Esophagus muscularis mucosa (tissue), 4 donors: ENCODE data around the gene CSTA.
"Not testable (repeated sequence)": the region's sequence is repeated elsewhere in the genome, so short reads cannot be mapped to it uniquely, and the experiment has no call there.

Experiments
- CTCF ChIP-seq, 3 experiments: fragments of 200-600 bp in 2 of 3; fragments of 450-650 bp in 1 of 3; sonication (generic) in 2 of 3; IDR thresholded peaks; one replicate each; pipeline ENCODE4 v1.5.1; 2017 to 2019; ENCODE audit warnings: antibody characterized with exemption in 3 of 3, mild to moderate bottlenecking in 2 of 3, moderate library complexity in 1 of 3
- EP300 ChIP-seq: sonication (generic); formaldehyde crosslinking; IDR thresholded peaks from one replicate; pipeline ENCODE4 v1.6.1; 2017; ENCODE audit warnings: antibody characterized with exemption
- POLR2A ChIP-seq: fragments of 450-650 bp; IDR thresholded peaks from one replicate; pipeline ENCODE4 v1.6.1; 2017; ENCODE audit warnings: antibody characterized with exemption, moderate library complexity, mild to moderate bottlenecking, low read depth
- POLR2AphosphoS5 ChIP-seq, 2 donors: sonication (generic); formaldehyde crosslinking; IDR thresholded peaks; one replicate each; pipeline ENCODE4 v1.6.1; 2017; ENCODE audit warnings: antibody characterized with exemption in 2 of 2

DNA sequence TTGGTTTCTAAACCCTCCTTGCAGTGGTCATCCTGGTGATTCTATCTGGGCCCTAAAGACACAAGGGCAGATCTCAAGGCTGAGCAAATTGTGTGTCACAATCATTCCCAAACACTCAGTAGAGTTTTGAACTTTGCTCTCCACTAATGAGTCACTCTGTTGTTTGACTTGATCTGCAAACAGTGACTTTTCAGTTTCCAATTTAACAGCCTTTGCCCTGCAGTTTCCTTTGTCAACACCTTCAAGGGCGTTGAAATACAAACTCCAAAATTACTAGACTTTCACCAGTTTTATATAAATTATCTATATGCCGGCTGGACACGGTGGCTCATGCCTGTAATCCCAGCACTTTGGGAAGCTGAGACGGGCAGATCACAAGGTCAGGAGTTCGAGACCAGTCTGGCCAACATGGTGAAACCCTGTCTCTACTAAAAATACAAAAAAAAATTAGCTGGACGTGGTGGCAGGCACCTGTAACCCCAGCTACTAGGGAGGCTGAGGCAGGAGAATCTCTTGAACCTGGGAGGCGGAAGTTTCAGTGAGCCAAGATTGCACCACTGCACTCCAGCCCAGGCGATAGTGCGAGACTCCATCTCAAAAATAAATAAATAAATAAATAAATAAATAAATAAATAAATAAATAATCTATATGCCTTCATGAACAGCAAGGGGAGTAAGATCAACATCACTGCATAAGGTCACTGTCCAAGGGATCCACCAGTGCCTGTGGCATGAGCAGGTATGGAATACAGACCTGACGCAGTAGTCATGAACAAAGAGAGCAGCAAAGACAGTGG, 40.7 kb downstream of the CSTA start:
- not testable (repeated sequence) for TF ChIP-seq POLR2A; POLR2AphosphoS5 (IDR thresholded peaks at IDR 0.05); CTCF (IDR thresholded peaks at IDR 0.05); EP300
